Fibroblast of gingiva (primary cell): ENCODE results near the gene NTHL1.
A peak's percentile ranks its signal among the peaks of the same experiment; 100 is the strongest.
"Not testable (repeated sequence)": the region's sequence is repeated elsewhere in the genome, so short reads cannot be mapped to it uniquely, and the experiment has no call there.

Experiments
- DNase-seq: peaks from one replicate; pipeline ENCODE4 v3.0.0-alpha.2; 2011; ENCODE audit warnings: low read depth

NTHL1 gene

GRCh38 chr16:2040787-2041522 is 6.7 kb downstream of the NTHL1 start:
- DNase-seq, result no peak

- no peak for DNase-seq
Measured at GRCh38 chr16:2040041-2040786, 7.4 kb downstream of the NTHL1 start.

GRCh38 chr16:2039274-2040031 is 8.2 kb downstream of the NTHL1 start:
- peak; percentile 83 for DNase-seq

- DNase-seq, result no peak
Measured at GRCh38 chr16:2038382-2039231, 9.0 kb downstream of the NTHL1 start.

- DNase-seq, result no peak
Measured at GRCh38 chr16:2037647-2038381, 9.8 kb downstream of the NTHL1 start.

GRCh38 chr16:2037115-2037514 is 10.5 kb downstream of the NTHL1 start:
- no peak for DNase-seq

GRCh38 chr16:2036200-2036966 is 11.3 kb downstream of the NTHL1 start:
- no peak for DNase-seq

- DNase-seq, result peak; percentile 97
Measured at GRCh38 chr16:2035431-2036199, 12.0 kb downstream of the NTHL1 start.

GRCh38 chr16:2034696-2035430 is 12.8 kb downstream of the NTHL1 start:
- no peak for DNase-seq

- not testable (repeated sequence) for DNase-seq
Measured at GRCh38 chr16:2033909-2034695, 13.5 kb downstream of the NTHL1 start.

- peak; percentile 87 for DNase-seq
Measured at GRCh38 chr16:2033057-2033908, 14.4 kb downstream of the NTHL1 start.

- peak; percentile 36 for DNase-seq
Measured at GRCh38 chr16:2032285-2033056, 15.2 kb downstream of the NTHL1 start.

- no peak for DNase-seq
Measured at GRCh38 chr16:2031081-2031577, 16.5 kb downstream of the NTHL1 start.

- DNase-seq, result no peak
Measured at GRCh38 chr16:2030036-2030435, 17.6 kb downstream of the NTHL1 start.

- no peak for DNase-seq
Measured at GRCh38 chr16:2029350-2029749, 18.3 kb downstream of the NTHL1 start.

- no peak for DNase-seq
Measured at GRCh38 chr16:2028620-2029220, 18.9 kb downstream of the NTHL1 start.
